Measurements from ENCODE around the gene CTNNA2. TPM values are rescaled to one million over a fixed set of nuclear protein-coding genes. Genes with fewer than 3 reads are reported as not detected.
A peak's percentile ranks its signal among the peaks of the same experiment; 100 is the strongest.

The CTNNA2 gene
- polyA plus RNA-seq, 1 of the 3 experiments (the other 2 are of a cell fraction): 0.30 TPM

DNA sequence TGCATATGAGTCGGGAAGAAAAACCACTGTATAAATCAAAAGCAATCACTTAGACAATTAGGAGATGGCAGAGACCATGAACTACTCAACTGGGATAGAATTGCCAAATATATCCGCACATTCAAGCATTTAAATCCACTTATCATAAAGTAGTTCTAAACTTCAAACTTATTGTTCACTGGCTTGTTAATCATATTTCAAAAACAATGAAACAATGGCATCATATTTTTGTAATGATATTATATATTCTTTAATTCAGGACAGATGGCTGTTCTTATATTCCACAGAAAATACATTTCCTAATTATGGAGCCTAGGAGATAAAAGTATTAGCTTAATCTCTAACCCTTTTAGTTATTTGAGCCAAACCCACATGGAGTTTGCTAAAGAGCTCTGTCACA, 263.6 kb downstream of the CTNNA2 start:
- no peak overlapping the region for H2AFZ ChIP-seq (ENCODE audit: low read depth)
- no peak overlapping the region for H3K4me3 ChIP-seq (ENCODE audit: low read depth in 2 of 2, low read length in 1 of 2)
- no peaks in the 10 kb centered on the region for H4K20me1 ChIP-seq (ENCODE audit: insufficient read depth)
- no peak for DNase-seq
- no peaks in the 10 kb centered on the region for H3K9me2 ChIP-seq
- no peaks in the 10 kb centered on the region for H3F3A ChIP-seq (replicated peaks; ENCODE audit: insufficient read depth)
- H3K9ac ChIP-seq: no peak overlapping the region
- H3K4me1 ChIP-seq (ENCODE audit: control insufficient read depth in 1 of 2, insufficient read depth in 2 of 2, low read depth in 1 of 2, low read length in 1 of 2): peaks cover 0 to 2% of the 10 kb centered on the region in 2 experiments; a peak in 1 of 4 replicates
- no peaks in the 10 kb centered on the region for H3K27me3 ChIP-seq (ENCODE audit: insufficient read depth)
- TF ChIP-seq USF2 (IDR thresholded peaks at IDR 0.05; ENCODE audit: borderline replicate concordance, low read depth, low read length) (no peak), RXRA (IDR thresholded peaks at IDR 0.05; ENCODE audit: borderline replicate concordance, low read depth) (no peak), FOXM1 (IDR thresholded peaks at IDR 0.05; ENCODE audit: low read depth) (no peak), ELF1 (IDR thresholded peaks at IDR 0.05) (no peak), JUND (IDR thresholded peaks at IDR 0.05) (no peak), EZH2phosphoT487 (IDR thresholded peaks at IDR 0.05; ENCODE audit: borderline replicate concordance, low read depth) (no peak), POLR2AphosphoS5 (IDR thresholded peaks at IDR 0.05; ENCODE audit: low read depth, low read length) (no peak), FOXJ3 (CRISPR knock-in tag; IDR thresholded peaks at IDR 0.05) (no peak), SMC3 (IDR thresholded peaks at IDR 0.05; ENCODE audit: low read depth, low read length) (no peak), YY1 (IDR thresholded peaks at IDR 0.05; ENCODE audit: low read depth) (no peak)
- TF ChIP-seq, protein P1, sequence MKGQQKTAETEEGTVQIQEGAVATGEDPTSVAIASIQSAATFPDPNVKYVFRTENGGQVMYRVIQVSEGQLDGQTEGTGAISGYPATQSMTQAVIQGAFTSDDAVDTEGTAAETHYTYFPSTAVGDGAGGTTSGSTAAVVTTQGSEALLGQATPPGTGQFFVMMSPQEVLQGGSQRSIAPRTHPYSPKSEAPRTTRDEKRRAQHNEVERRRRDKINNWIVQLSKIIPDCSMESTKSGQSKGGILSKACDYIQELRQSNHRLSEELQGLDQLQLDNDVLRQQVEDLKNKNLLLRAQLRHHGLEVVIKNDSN (IDR thresholded peaks at IDR 0.05; ENCODE audit: borderline replicate concordance, low read depth): no peak
- TF ChIP-seq, protein P2, sequence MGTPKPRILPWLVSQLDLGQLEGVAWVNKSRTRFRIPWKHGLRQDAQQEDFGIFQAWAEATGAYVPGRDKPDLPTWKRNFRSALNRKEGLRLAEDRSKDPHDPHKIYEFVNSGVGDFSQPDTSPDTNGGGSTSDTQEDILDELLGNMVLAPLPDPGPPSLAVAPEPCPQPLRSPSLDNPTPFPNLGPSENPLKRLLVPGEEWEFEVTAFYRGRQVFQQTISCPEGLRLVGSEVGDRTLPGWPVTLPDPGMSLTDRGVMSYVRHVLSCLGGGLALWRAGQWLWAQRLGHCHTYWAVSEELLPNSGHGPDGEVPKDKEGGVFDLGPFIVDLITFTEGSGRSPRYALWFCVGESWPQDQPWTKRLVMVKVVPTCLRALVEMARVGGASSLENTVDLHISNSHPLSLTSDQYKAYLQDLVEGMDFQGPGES (IDR thresholded peaks at IDR 0.05; ENCODE audit: low read depth, low read length): no peak
- POLR2A ChIA-PET: no interaction called here
- no peaks in the 10 kb centered on the region for H3K9me3 ChIP-seq
- H3K36me3 ChIP-seq (replicated peaks in 1 of 2; ENCODE audit: control insufficient read depth in 1 of 2, insufficient read depth in 2 of 2, low read length in 1 of 2): no peaks in the 10 kb centered on the region
- H3K4me2 ChIP-seq: no peak overlapping the region
- WGBS (ENCODE audit: low lambda C conversion rate): 18% methylated on average over 2 of the region's 2 CpGs
- peak overlapping the region in 1 of 2 experiments; percentile 30; a peak in 1 of 4 replicates for H3K27ac ChIP-seq (ENCODE audit: low read depth in 2 of 2, low read length in 1 of 2)
- no peaks in the 10 kb centered on the region for H3K79me2 ChIP-seq (ENCODE audit: insufficient read depth)
- CTCF ChIA-PET: interaction anchor here (0.6 to 2.2 kb wide), 4 partner anchors 13 to 98 kb away, joined by 3 to 7 read pairs (median 4); no protein-coding TSS in a partner anchor

DNA sequence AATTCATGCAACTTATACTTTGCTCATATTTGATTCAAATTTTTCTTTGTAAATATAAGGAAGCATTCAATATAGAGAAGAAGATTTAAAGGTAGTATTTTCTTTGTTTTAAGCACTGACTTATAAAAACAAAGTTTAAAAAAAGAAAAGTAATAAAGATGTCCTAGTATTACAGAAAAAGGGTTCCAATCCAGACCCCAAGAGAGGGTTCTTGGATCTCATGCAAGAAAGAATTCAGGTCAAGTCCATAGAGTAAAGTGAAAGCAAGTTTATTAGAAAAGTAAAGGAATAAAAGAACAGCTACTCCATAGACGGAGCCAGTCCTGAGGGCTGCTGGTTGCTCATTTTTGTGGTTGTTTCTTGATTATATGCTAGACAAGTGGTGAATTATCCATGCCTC, 267.9 kb downstream of the CTNNA2 start:
- H3K36me3 ChIP-seq (replicated peaks in 1 of 2; ENCODE audit: control insufficient read depth in 1 of 2, insufficient read depth in 2 of 2, low read length in 1 of 2): no peaks in the 10 kb centered on the region
- H3K4me3 ChIP-seq (ENCODE audit: low read depth in 2 of 2, low read length in 1 of 2): no peak overlapping the region
- no peak overlapping the region for H2AFZ ChIP-seq (ENCODE audit: low read depth)
- H3K4me2 ChIP-seq: no peak overlapping the region
- WGBS (ENCODE audit: low lambda C conversion rate): 46% methylated on average over 1 of the region's 1 CpG
- DNase-seq: no peak
- ChIA-PET CTCF (no interaction called here), POLR2A (no interaction called here)
- no peaks in the 10 kb centered on the region for H3K9me3 ChIP-seq
- H3K9ac ChIP-seq: no peak overlapping the region
- H3K27ac ChIP-seq (ENCODE audit: low read depth in 2 of 2, low read length in 1 of 2): no peak overlapping the region
- no peaks in the 10 kb centered on the region for H4K20me1 ChIP-seq (ENCODE audit: insufficient read depth)
- no peaks in the 10 kb centered on the region for H3K79me2 ChIP-seq (ENCODE audit: insufficient read depth)
- TF ChIP-seq CTCF (IDR thresholded peaks at IDR 0.05) (no peak), RAD21 (IDR thresholded peaks at IDR 0.05; ENCODE audit: low read length) (no peak), RXRA (IDR thresholded peaks at IDR 0.05; ENCODE audit: borderline replicate concordance, low read depth) (no peak), RCOR1 (IDR thresholded peaks at IDR 0.05; ENCODE audit: low read length) (no peak), TEAD4 (IDR thresholded peaks at IDR 0.05; ENCODE audit: borderline replicate concordance, insufficient read depth) (no peak), SIN3A (IDR thresholded peaks at IDR 0.05; ENCODE audit: borderline replicate concordance, low read depth, low read length) (no peak), CHD2 (IDR thresholded peaks at IDR 0.05; ENCODE audit: low read length, partially characterized antibody) (no peak), GABPA (IDR thresholded peaks at IDR 0.05; ENCODE audit: low read depth) (no peak), MAX (IDR thresholded peaks at IDR 0.05; ENCODE audit: low read depth) (no peak)
- H3K27me3 ChIP-seq (ENCODE audit: insufficient read depth): no peaks in the 10 kb centered on the region
- no peaks in the 10 kb centered on the region for H3F3A ChIP-seq (replicated peaks; ENCODE audit: insufficient read depth)
- H3K4me1 ChIP-seq (ENCODE audit: control insufficient read depth in 1 of 2, insufficient read depth in 2 of 2, low read depth in 1 of 2, low read length in 1 of 2): peaks cover 0 to 2% of the 10 kb centered on the region in 2 experiments; a peak in 1 of 4 replicates
- no peaks in the 10 kb centered on the region for H3K9me2 ChIP-seq

All from SK-N-SH (cell line).